ENCODE data around the gene MYH14. TPM values are rescaled to one million over a fixed set of nuclear protein-coding genes. Genes with fewer than 3 reads are reported as not detected.

The MYH14 gene
- total and polyA plus RNA-seq, 2 of the 4 experiments (the other 2 are of a cell fraction), result not detected

GRCh38 chr19:50280983-50281382 lies 77.6 kb downstream of the MYH14 start:
- in situ Hi-C loops (cut with MboI; ENCODE audit: low sequenced_read_pairs), result no loop called here
- no peak for ATAC-seq (ENCODE audit: low read depth)
- Histone ChIP-seq H3K4me1 (ENCODE audit: control insufficient read depth, insufficient read depth, low read length) (no peaks in the 10 kb centered on the region), H3K4me2 (ENCODE audit: low read depth, low read length) (no peak overlapping the region), H3K9ac (ENCODE audit: low read depth, low read length) (no peak overlapping the region), H3K56ac (ENCODE audit: extremely low read depth, insufficient read depth, low read length) (no peak overlapping the region), H2AFZ (replicated peaks; ENCODE audit: low read length, poor library complexity) (no peak overlapping the region), H3K4ac (ENCODE audit: low read depth, low read length) (no peak overlapping the region), H3K18ac (ENCODE audit: low read depth, low read length) (no peak overlapping the region), H2BK5ac (ENCODE audit: low read depth, low read length, poor library complexity, severe bottlenecking) (no peak overlapping the region), H3K9me3 (ENCODE audit: control insufficient read depth, insufficient read depth, low read length) (peaks cover 6% of the 10 kb centered on the region), H3K14ac (replicated peaks; ENCODE audit: low read depth, low read length) (no peak overlapping the region), H3K9me1 (ENCODE audit: insufficient read depth, low read length) (no peaks in the 10 kb centered on the region), H2BK15ac (ENCODE audit: low read depth, low read length) (no peak overlapping the region), H4K20me1 (ENCODE audit: insufficient read depth, low read length) (no peaks in the 10 kb centered on the region), H4K8ac (ENCODE audit: low read depth in 2 of 2, low read length in 2 of 2) (no peak overlapping the region), H3K79me1 (ENCODE audit: low read depth in 1 of 2, low read length in 2 of 2) (no peaks in the 10 kb centered on the region), H2BK20ac (ENCODE audit: low read depth, low read length) (no peak overlapping the region), H3K36me3 (ENCODE audit: control insufficient read depth, insufficient read depth, low read length) (no peaks in the 10 kb centered on the region), H3K4me3 (ENCODE audit: insufficient read depth, low read depth, low read length) (no peak overlapping the region), H2AK5ac (ENCODE audit: low read depth, low read length) (no peak overlapping the region), H4K91ac (ENCODE audit: insufficient read depth, low read depth, low read length) (no peak overlapping the region), H3K23ac (ENCODE audit: low read depth, low read length) (no peak overlapping the region), H2BK120ac (ENCODE audit: low read depth, low read length) (no peak overlapping the region), H3K27me3 (ENCODE audit: control insufficient read depth, insufficient read depth, low read length) (no peaks in the 10 kb centered on the region), H2AK9ac (replicated peaks; ENCODE audit: low read depth, low read length, poor library complexity) (no peak overlapping the region), H4K5ac (ENCODE audit: low read depth, low read length) (no peak overlapping the region), H3K27ac (ENCODE audit: insufficient read depth, low read length) (no peak overlapping the region)
- intact Hi-C loops (cut with micrococcal nuclease), result no loop called here
- ChIA-PET POLR2A (ENCODE audit: unreplicated experiment) (no interaction called here), CTCF (no interaction called here)
- DNase-seq, result no peak
- BruUV-seq (replicated peaks), result no TSS peak
- TF ChIP-seq FOS (IDR thresholded peaks at IDR 0.05; ENCODE audit: low read depth, low read length) (no peak), CTCF (conservative IDR thresholded peaks at IDR 0.05; ENCODE audit: low read depth, low read length) (no peak), NFE2L2 (IDR thresholded peaks at IDR 0.05; ENCODE audit: low read depth, low read length) (no peak), SMC3 (IDR thresholded peaks at IDR 0.05; ENCODE audit: low read depth, low read length) (no peak)
- TF ChIP-seq, protein P1, sequence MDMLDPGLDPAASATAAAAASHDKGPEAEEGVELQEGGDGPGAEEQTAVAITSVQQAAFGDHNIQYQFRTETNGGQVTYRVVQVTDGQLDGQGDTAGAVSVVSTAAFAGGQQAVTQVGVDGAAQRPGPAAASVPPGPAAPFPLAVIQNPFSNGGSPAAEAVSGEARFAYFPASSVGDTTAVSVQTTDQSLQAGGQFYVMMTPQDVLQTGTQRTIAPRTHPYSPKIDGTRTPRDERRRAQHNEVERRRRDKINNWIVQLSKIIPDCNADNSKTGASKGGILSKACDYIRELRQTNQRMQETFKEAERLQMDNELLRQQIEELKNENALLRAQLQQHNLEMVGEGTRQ (IDR thresholded peaks at IDR 0.05; ENCODE audit: low read depth, low read length), result no peak
- dilution Hi-C loops (cut with HindIII; ENCODE audit: low sequenced_read_pairs, unreplicated experiment), result no loop called here
- WGBS, 2 experiments (ENCODE audit: extremely low coverage in 2 of 2, insufficient read length in 1 of 2), result no CpG with 5 or more reads among the region's 3 CpGs

Measured in IMR-90 (cell line).